Brain microvascular endothelial cell (primary cell): ENCODE measurements around the gene SMIM14.

Experiments
- DNase-seq: peaks from one replicate; pipeline ENCODE4 v3.0.0-alpha.2; 2020
- H3K27ac ChIP-seq: fragments of 250-450 bp; sonication (Bioruptor Pico); 2 replicates; pipeline ENCODE4 v1.5.1; 2020; ENCODE audit warnings: mild to moderate bottlenecking, moderate library complexity
- H3K27me3 ChIP-seq: fragments of 250-450 bp; sonication (Bioruptor Pico); replicated peaks from 2 replicates; pipeline ENCODE4 v1.5.1; 2020; ENCODE audit warnings: mild to moderate bottlenecking
- H3K36me3 ChIP-seq: fragments of 250-450 bp; sonication (Bioruptor Pico); replicated peaks from 2 replicates; pipeline ENCODE4 v1.5.1; 2020; ENCODE audit warnings: mild to moderate bottlenecking
- H3K4me3 ChIP-seq: 2 replicates; pipeline ENCODE4 v1.5.1; 2011; ENCODE audit warnings: low read depth, mild to moderate bottlenecking, control low read depth, low read length, moderate library complexity
- CTCF ChIP-seq: IDR thresholded peaks from 2 replicates; pipeline ENCODE4 v1.5.1; 2011; ENCODE audit warnings: low read depth, mild to moderate bottlenecking, moderate library complexity, low read length, control low read depth, inconsistent platforms; ENCODE audit errors: missing control alignments
- in situ Hi-C: cut with HindIII; loops from 2 replicates; pipeline ENCODE4 v1.10.0; 2017; ENCODE audit warnings: low sequenced_read_pairs, low pct_ligation_motif_present

Gene SMIM14

GRCh38 chr4:39668887-39669286, 30.2 kb upstream of the SMIM14 start:
- TF ChIP-seq CTCF: no peak

GRCh38 chr4:39667706-39668105, 29.0 kb upstream of the SMIM14 start:
- DNase-seq: no peak
- no peak for TF ChIP-seq CTCF
- Histone ChIP-seq H3K27me3 (no peaks in the 10 kb centered on the region), H3K27ac (no peak overlapping the region), H3K4me3 (no peak overlapping the region), H3K36me3 (no peaks in the 10 kb centered on the region)
- in situ Hi-C loops: no loop called here

More at GRCh38 chr4:39668887-39669286, 30.2 kb upstream of the SMIM14 start:
- Histone ChIP-seq H3K36me3 (no peaks in the 10 kb centered on the region), H3K4me3 (no peak overlapping the region), H3K27me3 (no peaks in the 10 kb centered on the region), H3K27ac (no peak overlapping the region)
- in situ Hi-C loops: no loop called here
- no peak for DNase-seq

GRCh38 chr4:39664828-39665731, 26.4 kb upstream of the SMIM14 start:
- peak; percentile 28 for DNase-seq
- Histone ChIP-seq H3K4me3 (no peak overlapping the region), H3K36me3 (no peaks in the 10 kb centered on the region), H3K27ac (peak overlapping the region; percentile 8), H3K27me3 (no peaks in the 10 kb centered on the region)
- no peak for TF ChIP-seq CTCF
- in situ Hi-C loops: no loop called here

GRCh38 chr4:39662683-39663082, 24.0 kb upstream of the SMIM14 start:
- no peak overlapping the region for H3K27ac ChIP-seq
- TF ChIP-seq CTCF: no peak
- no peak for DNase-seq
- no peaks in the 10 kb centered on the region for H3K27me3 ChIP-seq
- no peaks in the 10 kb centered on the region for H3K36me3 ChIP-seq
- no peak overlapping the region for H3K4me3 ChIP-seq
- in situ Hi-C loops: no loop called here

- in situ Hi-C loops: no loop called here
- Histone ChIP-seq H3K4me3 (no peak overlapping the region), H3K36me3 (no peaks in the 10 kb centered on the region), H3K27me3 (no peaks in the 10 kb centered on the region), H3K27ac (no peak overlapping the region)
- DNase-seq: no peak
- TF ChIP-seq CTCF: no peak
Observed at GRCh38 chr4:39660757-39661156, 22.1 kb upstream of the SMIM14 start.
